Mucosa of gallbladder (tissue), 1 donor: Measurements from ENCODE around the gene GFRA1. TPM values are rescaled to one million over a fixed set of nuclear protein-coding genes. Genes with fewer than 3 reads are reported as not detected.

Source experiments
- DNase-seq: peaks from one replicate; pipeline ENCODE4 v3.0.0-alpha.2; 2020; ENCODE audit warnings: low spot score
- total RNA-seq: library from RNA; stranded (reverse); gene quantifications from one replicate; pipeline ENCODE4 v1.2.1, GENCODE V29; 2021
- donor health status: DM: no; HTN: no; CAD: no.

The GFRA1 gene
- total RNA-seq, 1 donor from 2014 or later: 18.3 TPM

DNA sequence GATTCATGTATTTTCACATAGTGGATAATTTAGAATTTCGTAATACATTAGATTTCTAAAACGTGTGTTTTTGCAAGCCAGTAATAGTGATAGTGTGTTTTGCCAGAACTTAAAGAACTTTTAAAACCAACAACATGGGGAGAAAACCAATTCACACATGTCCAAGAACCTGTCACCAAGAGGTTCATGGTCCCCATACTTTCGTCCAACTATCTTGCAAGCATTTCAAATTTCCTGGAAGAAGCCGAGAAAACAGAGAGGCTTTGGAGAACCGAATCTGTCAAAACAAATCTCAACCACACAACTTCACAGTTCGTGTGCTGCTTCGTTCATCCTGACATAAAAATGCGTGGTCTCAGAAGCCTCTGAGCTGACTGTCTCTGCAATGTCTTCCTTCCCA lies 31.9 kb downstream of the GFRA1 start:
- no peak for DNase-seq

DNA sequence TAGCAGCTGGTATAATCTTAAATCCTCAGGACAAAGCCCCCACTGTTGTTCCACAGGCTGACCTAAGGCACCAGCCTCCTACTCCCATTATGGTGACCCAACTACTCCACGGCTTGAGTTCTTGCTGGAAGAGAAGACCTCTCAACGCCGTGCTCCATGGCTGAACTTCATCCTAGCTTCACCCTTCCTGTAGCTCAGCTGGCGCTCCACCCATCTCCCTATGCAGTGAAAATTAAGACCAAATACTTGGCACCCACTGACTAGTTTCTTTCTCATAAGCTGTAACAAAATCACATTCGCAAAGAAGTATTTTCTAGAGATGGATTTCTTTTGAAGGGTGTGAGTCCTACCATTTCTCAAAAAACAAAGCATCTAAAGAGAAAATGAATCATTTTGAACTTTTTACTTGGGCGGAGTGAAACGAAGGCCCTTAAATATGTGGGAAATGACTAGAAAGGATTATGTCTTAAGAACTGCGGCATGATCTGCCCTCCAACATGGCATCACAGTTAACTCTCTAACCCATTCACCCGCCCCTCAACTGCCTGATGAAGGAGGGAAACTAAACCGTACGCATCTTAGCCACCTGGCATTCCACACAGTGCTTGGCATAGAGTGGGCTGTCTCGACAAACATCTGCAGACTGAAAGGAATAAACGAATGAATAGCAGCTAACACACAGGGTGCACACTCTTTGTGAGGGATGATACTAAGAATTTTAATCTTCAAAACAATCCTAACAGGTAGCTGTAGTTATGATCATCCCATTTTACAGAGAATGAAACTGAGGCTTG lies 32.7 kb downstream of the GFRA1 start:
- no peak for DNase-seq

DNA sequence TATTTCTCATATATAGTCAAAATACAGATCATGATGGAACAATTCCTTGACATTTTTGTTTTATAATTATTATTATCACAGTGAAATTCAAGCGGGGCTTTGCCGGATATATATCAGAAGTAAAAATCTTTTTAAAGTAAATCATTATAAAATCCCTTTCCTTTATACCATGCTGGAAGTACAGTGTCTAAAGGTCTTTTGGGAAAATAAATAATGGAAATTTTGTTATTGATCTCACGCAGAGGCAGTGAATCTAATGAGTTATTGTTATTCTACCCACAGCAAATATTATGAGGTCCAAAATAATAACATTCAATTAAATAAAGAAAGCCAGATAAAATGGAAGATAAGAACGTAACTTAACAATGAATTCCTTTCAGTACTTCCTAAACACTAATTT lies 33.8 kb downstream of the GFRA1 start:
- DNase-seq: no peak

DNA sequence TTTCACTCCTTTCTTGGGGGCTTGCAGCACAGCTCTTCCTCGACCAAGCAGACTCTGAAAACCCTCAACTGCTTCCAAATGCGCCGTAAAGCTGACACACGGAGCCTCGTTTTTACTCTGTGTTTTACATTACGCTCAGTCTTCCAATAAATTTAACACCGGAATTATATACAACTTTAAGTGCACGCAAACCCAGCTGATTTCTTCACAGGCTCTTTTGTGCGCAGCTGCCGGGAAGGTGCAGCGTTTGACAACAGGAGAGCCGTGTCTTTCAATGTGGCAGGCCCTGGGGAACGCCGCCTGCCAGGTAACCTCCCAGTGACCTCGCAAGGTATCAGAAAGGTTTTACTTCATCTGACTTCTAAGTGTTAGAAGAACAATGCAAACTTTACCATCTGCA lies 35.0 kb downstream of the GFRA1 start:
- DNase-seq: no peak

DNA sequence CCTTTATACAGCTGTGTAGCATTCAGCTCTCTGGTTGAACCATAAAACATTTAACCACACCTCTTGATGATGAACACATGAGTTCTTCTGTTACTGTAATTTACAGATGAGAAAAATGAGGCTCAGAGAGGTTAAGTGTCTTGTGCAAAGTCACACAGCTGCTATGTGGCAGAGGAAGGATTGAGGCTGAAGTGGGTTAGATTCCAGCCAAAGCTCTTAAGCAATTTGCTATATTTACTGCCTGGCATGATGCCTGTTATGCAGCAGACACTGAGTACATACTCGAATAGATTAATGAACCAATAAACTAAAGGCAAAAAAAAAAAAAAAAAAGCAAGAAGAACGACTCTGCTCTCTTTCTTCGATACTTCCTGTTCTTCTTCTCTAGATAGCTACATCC lies 35.7 kb downstream of the GFRA1 start:
- no peak for DNase-seq

DNA sequence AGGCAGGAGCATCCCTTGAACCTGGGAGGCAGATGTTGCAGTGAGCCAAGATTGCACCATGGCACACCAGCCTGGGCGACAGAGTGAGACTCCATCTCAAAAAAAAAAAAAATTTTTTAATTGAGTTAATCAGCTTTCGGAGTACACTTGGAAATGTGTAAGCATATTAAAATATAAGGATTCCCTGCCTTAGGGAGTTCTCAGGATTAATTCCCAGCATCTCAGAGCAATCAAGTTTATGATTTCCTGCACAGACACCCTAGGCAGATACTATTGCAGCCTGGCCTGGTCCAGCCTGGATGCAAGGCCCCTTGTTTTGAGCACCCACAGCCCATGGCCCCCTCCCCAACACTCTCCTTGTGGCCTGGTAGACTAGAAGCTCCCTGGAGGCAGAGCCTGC lies 39.8 kb downstream of the GFRA1 start:
- no peak for DNase-seq

DNA sequence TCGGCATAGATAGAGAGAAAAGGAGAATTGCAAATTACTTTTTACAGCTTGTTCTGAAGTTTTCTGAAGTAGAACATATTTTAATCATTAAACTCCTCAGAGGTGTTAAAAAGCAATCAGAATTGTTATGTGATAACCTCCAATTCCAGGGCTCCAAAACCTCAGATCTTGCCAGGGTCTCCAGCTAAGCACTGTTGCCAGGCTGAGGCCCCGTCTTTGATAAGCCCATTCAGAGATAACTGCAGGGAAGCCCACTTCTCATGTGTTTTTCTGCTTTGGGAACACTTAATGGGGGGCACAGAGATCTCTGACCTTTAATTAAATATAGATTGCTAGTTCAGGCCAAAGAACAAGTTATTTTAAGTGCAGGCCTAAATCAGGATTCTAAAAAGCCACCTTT lies 40.4 kb downstream of the GFRA1 start:
- DNase-seq: no peak

DNA sequence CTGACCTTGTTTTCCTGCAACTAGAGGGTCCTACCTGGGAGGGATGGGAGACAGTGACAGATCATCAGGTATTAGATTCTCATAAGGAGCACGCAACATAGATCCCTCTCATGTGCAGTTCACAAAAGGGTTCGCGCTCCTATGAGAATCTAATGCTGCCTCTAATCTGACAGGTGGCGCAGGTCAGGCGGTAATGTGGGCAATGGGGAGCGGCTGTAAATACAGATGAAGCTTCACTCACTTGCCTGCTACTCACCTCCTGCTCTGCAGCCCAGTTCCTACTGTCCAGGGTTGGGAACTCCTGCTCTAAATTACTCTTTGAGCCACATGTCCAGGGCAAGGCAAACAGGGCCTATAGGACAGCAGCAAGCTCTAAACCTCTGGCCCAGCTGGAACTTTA lies 46.2 kb downstream of the GFRA1 start:
- DNase-seq: no peak

DNA sequence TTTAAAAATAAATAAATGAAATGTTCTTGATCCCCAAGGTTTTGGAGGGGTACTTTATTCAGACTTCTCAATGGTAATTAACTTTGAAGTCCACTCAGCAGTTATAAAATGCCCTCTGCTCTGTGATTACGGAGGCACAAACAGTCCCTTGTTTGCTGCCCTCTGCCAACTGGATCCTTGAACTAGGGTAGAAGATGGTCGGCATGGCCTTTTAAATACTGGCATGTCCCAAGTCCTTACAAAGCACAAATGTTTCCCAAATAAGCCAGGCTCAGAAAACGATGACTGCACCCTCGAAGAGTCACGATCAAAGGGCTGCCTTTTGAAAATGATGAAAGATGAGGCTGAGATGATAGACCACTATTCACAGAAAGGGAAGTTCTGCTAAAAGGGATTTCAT lies 47.0 kb downstream of the GFRA1 start:
- DNase-seq: no peak

DNA sequence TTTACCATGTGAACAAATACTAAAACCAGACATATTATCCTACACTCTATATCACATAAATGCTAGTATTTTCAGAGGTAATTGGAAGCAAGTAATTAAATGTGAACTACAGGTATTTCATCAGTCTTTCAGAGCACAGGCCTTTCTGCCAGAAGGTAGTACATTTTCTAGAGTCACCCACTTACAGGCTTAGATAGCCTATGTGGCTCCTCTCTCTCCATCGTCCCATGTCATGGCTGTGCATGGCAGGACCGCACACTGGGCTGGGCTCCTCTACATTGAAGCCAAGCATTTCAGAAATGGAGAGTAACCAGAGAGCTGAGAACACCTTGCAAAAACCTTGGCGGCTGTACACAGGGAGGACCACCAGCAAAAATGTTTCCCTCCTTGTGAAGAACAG lies 49.7 kb downstream of the GFRA1 start:
- no peak for DNase-seq

DNA sequence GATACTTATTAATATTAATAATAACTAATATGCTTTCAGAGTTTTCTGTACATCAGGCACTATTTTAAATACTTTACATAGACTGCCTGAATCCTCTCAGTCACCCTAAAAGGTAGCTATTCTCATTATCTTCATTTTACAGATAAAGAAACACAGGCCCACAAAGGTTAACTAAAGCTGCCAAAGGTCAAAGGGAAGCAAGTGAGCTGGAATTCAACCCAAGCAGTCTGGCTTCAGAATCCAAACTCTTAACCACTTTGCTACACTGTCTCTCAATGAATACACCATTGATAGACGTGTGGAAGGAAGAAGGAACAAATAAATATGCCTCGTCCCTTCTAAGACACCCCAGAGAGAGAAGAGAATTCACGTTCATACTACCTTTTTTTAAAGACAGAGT lies 52.0 kb downstream of the GFRA1 start:
- DNase-seq: no peak

DNA sequence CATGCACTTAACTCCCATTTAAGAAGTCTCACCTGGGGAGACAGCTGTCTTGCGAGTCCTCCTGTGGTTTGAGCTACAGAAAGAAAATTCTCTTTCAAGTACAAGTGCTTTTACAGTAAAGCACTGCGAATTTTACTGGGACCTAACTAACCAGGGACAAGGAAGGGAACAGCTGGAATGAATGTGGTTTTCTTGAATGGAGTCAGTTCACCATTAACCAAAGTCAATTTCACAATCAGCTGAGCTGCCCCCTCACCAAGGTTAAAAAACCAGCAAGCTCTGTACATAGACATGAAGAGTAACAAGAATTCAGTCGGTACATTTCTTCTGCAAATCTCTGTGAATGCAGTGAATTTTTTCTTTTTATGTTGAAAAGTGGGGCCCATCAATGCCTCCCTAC lies 56.3 kb downstream of the GFRA1 start:
- no peak for DNase-seq

DNA sequence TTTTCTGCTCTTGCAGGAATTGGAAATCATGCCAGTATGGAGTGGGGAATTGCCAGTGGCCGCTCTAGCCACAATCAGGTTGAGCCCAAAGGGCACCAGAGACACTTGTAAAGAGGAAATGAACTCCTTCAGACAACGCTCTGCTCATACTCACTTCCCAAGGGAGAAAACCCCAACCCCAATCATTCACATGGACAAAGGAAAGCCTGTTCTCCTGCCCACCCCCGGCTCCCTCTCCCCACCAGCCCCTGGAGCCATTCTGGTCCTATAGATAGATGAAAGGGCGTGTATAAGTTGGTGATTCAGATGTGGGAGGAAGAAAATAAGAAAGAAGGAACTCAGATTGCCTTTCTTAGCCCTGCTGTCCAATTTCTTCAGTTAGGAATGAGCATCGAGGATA lies 57.4 kb downstream of the GFRA1 start:
- DNase-seq: no peak

DNA sequence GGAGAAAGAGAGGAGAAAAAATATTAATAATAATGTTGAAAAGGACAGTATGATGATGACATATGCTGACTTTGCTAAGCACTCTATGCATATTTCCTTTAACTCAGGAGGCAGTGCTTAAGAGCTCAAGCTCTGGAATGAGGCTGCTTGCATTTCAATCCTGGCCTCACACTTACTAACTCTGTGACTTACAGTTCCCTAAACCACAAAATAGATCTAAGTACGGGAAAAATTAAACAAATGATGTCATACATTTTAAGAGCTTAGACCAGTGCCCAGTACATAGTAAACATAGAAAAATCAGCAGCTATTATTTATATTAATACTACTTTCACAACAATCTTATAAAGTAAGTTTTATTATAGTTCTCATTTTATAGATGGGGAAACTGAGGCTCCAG lies 61.3 kb downstream of the GFRA1 start:
- no peak for DNase-seq

DNA sequence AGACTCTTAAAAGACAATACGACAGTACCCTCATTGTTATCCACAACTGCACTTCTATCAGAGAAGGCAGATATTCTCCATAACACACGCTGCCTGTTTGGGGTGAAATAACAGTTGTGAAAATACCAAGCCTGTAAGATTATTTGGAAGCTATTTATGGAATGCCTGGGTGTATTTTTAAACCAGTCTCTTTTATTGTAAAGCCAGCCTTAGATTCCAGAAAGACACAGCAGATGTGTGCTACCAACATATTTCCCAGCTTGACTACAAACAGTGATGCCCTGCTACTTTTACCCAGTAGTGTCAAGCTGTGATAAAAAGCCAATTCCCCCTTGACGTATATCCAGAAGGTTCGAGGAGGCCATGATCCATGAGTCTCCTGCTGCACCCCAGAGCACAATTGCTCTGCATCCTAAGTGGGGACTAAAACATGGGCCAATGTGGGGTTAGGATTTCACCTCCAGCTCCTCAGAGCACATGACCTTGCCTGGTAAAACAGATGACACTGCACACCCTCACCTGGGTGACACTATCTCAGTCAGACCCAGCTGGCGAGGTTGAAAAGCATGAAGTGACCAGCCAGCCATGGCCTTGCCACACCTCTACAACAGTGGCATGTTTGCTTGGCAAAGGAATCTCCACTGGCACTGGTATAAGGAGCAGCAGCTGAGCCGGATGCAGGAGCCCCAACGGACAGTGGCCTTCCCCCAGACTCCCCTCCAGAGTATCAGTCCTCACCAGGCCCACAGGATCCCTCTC lies 62.2 kb downstream of the GFRA1 start:
- no peak for DNase-seq

DNA sequence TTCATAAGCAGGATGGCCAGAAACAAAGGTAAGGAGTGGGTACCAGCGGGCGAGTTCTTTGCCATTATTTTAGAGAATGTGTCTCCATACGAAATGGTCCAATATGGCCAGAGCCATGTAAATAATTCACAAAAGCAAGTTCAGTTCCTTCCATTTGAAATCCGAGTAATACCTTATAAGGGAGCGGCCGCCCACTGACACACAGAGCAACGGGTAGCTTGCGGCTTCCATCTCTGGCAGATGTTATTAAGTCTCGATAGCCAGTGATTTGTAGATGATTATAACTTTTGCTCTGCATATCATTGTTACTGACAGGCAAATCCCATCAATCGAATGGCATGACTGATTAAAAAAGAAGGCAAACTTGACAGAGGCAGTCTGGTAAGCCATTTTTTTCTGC lies 63.2 kb downstream of the GFRA1 start:
- DNase-seq: no peak

DNA sequence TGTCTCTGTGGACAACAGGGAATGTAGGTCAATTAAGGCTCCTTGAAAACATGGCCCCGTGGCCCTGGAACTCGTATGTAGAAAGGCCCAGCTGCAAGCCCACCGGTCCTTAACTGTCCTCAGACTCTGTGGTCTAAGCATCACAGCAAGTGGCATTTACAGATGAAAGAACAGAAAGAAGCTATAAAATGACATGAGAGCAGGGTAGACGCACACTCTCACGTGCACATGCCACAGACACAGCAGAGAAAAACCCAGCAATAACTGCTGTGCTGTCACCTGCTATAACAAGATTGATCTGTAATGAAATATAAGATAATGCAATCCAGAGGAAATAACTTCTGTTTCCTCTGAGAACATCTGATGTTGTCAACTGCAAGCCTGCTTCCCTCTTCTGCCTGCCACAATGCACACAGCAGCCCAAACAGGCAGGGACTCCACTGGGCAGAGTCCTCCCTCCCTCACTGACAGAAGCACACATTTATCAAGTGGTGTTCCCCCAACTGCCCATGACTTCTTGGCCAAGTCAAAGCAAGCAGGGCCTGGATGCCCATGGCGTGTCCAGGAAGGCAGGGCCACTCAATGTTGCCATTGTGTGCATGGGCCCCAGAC lies 63.9 kb downstream of the GFRA1 start:
- no peak for DNase-seq

DNA sequence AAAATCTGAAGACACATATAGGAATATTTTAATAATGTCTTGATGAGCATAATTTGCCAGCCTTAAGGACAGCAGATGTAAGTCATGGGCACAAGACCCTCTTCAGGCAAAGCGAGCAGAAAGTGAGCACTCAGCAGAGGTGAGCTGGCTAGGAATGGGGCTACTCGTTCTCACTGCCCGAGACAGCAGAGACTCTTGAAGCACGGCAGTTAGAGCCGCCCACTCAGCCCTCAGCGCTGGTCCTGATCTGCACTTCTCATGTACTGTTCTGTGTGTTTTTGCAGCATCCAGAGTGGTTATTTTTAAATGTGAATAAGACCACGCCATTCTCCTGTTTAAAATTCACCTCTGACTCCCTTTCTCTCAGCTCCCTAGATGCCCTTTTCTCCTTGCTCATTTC lies 65.3 kb downstream of the GFRA1 start:
- no peak for DNase-seq

DNA sequence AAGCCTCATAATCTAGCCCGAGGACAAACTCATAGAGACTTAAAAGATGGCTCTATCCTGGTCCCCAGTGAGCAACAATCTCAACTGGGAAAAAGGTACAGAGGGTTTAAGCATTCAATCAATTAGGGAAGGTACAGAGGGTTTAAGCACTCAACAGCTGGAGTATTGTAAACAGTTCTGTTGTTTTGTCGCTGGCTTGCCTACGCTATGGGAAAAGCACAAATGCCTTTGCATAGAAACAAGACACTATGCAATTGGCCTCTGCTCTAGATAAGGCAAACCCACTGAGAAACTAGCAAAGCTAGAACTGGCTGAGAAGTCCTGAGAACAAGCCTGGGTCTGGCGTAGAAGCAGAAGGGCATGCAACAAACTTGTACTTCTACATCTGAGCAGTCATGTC lies 69.3 kb downstream of the GFRA1 start:
- DNase-seq: no peak

DNA sequence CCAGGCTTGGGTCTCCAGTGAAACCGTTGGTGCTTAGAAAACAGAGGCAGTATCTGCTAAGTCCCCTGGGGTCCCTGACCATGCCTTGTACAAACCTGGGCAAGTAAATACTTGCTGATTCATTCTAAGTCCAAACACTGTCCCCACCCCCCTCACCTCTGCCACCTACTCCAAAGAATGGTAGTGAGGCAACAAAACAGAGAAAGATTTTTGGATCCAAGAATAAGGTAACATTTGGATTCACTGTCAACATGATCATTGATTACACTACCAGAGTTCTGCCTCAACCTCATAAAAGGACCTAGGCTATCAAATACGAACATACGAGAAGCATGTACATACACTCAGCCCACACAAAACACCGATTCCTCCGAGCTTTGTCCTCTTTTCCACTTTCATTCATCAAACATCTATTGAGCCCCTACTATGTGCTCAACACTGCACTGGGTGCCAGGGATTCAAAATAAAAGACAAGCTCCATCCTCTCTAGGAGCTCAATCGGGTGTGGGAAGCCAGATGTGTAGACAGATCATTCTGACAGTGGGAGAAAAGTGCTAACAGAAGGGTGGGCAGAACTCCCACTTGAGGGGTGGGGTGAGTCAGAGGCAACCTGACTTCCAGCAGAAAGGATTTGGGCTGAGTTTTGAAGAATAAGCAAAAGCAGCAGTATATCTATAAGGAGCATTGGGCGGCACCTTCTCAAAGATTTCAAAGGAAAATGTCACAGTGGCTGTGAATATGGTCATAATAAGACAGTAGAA lies 71.2 kb downstream of the GFRA1 start:
- no peak for DNase-seq

DNA sequence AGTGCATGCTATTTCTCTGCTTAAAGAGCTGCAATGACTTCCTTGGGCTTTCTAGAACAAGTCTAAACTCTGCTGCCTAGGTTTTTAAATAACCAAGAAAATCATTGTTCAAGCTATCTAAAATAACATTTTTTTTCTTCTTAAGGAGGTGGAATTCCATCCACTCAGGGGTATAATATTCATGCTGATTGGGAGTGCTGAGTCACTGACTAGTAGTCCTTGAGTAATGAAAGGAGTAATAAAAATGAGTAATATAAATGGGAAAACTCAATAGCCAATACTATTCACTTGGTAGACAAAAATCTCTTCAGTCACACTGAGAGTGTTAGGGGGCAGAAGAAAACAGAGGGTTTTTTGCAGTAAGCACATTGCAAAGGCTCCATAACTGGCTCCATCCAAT lies 72.0 kb downstream of the GFRA1 start:
- no peak for DNase-seq

DNA sequence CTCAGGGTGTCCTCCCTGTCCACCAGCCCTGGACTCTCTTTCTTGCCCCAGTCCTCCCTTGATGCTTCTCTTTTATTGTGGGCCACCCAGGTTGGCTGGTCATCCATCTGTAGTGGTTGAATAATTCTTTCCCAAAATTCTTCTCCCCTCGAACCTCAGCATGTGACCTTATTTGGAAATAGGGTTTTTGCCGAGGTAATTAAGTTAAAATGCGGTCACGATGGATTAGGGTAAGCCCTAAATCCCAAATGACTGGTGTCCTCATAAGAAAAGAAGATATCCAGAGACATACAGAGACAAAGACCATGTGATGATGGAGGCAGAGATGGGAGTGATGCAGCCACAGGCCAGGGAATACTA lies 74.3 kb downstream of the GFRA1 start:
- DNase-seq: no peak
